Fibroblast of villous mesenchyme (primary cell): Measurements from ENCODE around the gene MUC4. TPM values are rescaled to one million over a fixed set of nuclear protein-coding genes. Genes with fewer than 3 reads are reported as not detected.

Source experiments
- DNase-seq: peaks from one replicate; pipeline ENCODE4 v3.0.0-alpha.2; 2010; ENCODE audit warnings: low read depth
- H3K4me3 ChIP-seq: 2 replicates; pipeline ENCODE4 v1.5.1; 2011; ENCODE audit warnings: low read depth, mild to moderate bottlenecking, low read length
- CTCF ChIP-seq: IDR thresholded peaks from 2 replicates; pipeline ENCODE4 v1.5.1; 2012; ENCODE audit warnings: low read depth, mild to moderate bottlenecking, low read length; ENCODE audit not compliant: insufficient read depth
- small RNA-seq: library from RNA; depleted of rRNA; stranded (forward); fragments of <200 nt; gene quantifications from one replicate; pipeline ENCODE3, GENCODE V24; 2012
- total RNA-seq: library from RNA; depleted of rRNA; stranded (reverse); fragments of >200 nt; gene quantifications from 2 replicates; pipeline ENCODE4 v1.2.3, GENCODE V29; 2012

MUC4 gene
- total RNA-seq, 1 donor = not detected

DNA sequence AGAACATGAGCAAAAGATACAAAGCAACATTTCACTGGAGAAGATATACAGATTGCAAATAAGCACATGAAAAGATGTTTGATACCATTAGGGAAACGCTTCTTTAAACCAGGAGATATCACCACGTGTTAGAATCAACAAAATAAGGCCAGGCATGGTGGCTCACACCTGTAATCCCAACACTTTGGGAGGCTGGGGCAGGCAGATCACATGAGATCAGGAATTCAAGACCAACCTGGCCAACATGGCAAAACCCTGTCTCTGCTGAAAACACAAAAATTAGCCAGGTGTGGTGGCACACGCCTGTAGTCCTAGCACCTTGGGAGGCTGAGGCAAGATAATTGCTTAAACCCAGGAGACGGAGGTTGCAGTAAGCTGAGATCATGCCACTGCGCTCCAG lies 111.4 kb downstream of the MUC4 start:
- DNase-seq = no peak
- H3K4me3 ChIP-seq = no peak overlapping the region
- no peak for TF ChIP-seq CTCF

- DNase-seq = no peak
Observed at GRCh38 chr3:195699860-195700259, 111.9 kb downstream of the MUC4 start.

GRCh38 chr3:195699388-195699771 lies 112.3 kb downstream of the MUC4 start:
- H3K4me3 ChIP-seq = no peak overlapping the region
- no peak for DNase-seq
- TF ChIP-seq CTCF = no peak

More at GRCh38 chr3:195699860-195700259, 111.9 kb downstream of the MUC4 start:
- no peak for TF ChIP-seq CTCF
- no peak overlapping the region for H3K4me3 ChIP-seq

DNA sequence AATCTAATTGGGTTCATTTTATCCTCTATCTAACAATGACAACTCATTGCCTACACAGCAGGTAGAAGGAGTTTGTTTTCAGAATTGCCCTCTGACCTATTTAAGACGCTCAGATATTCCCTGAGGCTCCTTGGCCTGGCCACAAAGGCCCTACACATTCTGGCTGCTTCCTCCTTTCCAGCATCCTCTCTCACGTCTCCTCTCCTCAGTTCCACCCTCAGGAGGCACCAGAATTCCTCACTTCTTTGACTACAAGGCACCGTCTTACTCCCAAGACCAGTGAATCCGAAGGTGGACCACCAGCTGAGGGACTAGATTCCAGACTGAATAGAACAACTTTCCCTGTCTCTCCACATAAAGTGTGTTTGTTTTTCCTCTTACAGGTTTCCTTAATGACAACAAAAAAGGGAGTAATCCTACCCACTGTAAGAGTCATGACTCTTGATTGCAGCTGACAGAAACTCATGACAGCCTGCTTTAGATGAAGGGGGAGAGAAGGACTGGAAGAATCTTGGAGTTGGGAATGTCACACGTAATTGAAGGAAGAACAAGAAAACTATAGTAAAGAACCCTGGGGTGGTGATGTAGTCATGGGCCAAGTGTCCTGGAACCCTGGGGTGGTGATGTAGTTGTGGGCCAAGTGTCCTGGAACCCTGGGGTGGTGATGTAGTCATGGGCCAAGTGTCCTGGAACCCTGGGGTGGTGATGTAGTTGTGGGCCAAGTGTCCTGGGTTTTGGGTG lies 112.9 kb downstream of the MUC4 start:
- TF ChIP-seq CTCF = no peak
- peak; percentile 38 for DNase-seq
- no peak overlapping the region for H3K4me3 ChIP-seq

- no peak for TF ChIP-seq CTCF
- no peak overlapping the region for H3K4me3 ChIP-seq
- no peak for DNase-seq
Observed at GRCh38 chr3:195698325-195698646, 113.4 kb downstream of the MUC4 start.

DNA sequence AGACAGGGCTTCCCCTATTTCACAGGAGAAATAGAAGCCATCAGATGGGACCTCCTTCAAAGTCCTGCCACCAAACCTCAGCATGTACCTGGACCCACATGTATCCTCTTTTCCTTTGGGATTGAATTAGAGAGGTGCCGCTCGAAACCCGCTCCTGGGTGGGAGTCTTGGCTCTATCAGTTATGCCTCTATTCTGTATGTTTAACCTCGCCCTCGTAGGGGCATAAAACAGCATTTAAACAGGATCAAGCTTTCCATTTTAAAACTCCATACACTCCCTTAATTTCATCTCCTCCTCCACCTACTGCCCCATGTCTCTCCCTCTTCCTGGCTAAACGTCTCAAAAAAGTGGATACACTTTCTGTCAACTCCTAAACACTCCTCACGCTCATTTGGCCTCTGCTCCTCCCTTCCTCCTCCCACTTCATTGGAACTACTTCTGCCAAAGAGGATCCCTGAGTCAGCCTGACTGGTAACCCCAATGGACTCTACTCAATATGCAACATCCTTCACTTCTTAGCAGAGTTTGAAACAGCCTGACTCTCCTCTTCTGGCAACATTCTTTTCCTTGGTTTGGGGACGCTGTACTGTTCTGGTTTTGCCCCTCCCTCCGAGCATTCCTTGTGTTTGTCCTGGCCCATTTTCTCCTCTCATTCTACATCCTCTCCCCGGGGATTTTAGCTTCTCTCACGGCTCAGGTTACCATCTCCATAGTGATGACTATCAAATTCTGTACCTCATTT lies 114.0 kb downstream of the MUC4 start:
- H3K4me3 ChIP-seq = no peak overlapping the region
- peak; percentile 78 for DNase-seq
- no peak for TF ChIP-seq CTCF

Small RNA genes within 50 kb of the gene (small RNA-seq; reads per million reads assigned to genes)
- 0.38 reads per million for gene MIR570

Other genes starting within 250 kb of the MUC4 start
- 1.3 and 3.5 TPM in 2 replicates for gene APOD, start 228.0 kb downstream of the MUC4 start, total RNA-seq
- gene MUC20, start 91.0 kb downstream of the MUC4 start, total RNA-seq = 0.32 and 0.43 TPM in 2 replicates
- 8.4 and 12.1 TPM in 2 replicates for gene TNK2, start 96.6 kb upstream of the MUC4 start, total RNA-seq